Endothelial cell of umbilical vein (primary cell): ENCODE data around the gene CHML. TPM values are rescaled to one million over a fixed set of nuclear protein-coding genes. Genes with fewer than 3 reads are reported as not detected.

Experiments used
- BruUV-seq: library from RNA; stranded (reverse); fragments of 400-500 nt; replicated peaks from 2 replicates; lab custom pipeline; 2021; lab: Mats Ljungman, UMichigan
- CTCF ChIA-PET: fragments of 300-600, 350-600 bp; sonication (Branson Sonifier 250); formaldehyde crosslinking; loops from one replicate; lab custom pipeline; 2021; ENCODE audit warnings: antibody characterized with exemption, inconsistent platforms; lab: Charles Lee
- POLR2A ChIA-PET: fragments of 300-600, 350-600 bp; sonication (Branson Sonifier 250); formaldehyde crosslinking; loops from one replicate; lab custom pipeline; 2021; ENCODE audit warnings: antibody characterized with exemption, inconsistent platforms; lab: Charles Lee
- DNase-seq: peaks from one replicate; pipeline ENCODE4 v3.0.0-alpha.2; 2011; ENCODE audit warnings: low read depth, low spot score
- FAIRE-seq: peaks from 2 replicates; lab custom pipeline; 2011; peaks lifted over from hg19 to GRCh38; lab: Jason Lieb, UNC
- H2AFZ ChIP-seq: 2 replicates; pipeline ENCODE4 v1.6.0; 2012; ENCODE audit warnings: low read depth, low read length, control low read depth, inconsistent platforms
- H3K27ac ChIP-seq: 2 replicates; pipeline ENCODE4 v1.5.1; 2011; ENCODE audit warnings: low read depth, mild to moderate bottlenecking, control low read depth, low read length, moderate library complexity; ENCODE audit not compliant: insufficient read depth
- H3K27me3 ChIP-seq, 2 experiments: 2 replicates each; pipeline versions ENCODE4 v1.6.0 to v1.6.1; 2011; ENCODE audit warnings: low read length in 2 of 2, mixed read lengths in 1 of 2; ENCODE audit not compliant: control insufficient read depth in 2 of 2, insufficient read depth in 2 of 2
- H3K36me3 ChIP-seq, 2 experiments: 2 replicates in 1 of 2; 3 replicates in 1 of 2; pipeline ENCODE4 v1.5.1; 2011; ENCODE audit warnings: low read length in 2 of 2, mild to moderate bottlenecking in 1 of 2, moderate library complexity in 1 of 2; ENCODE audit not compliant: control insufficient read depth in 2 of 2, insufficient read depth in 2 of 2; ENCODE audit errors: extremely low read depth in 1 of 2
- H3K4me1 ChIP-seq: 3 replicates; pipeline ENCODE4 v1.5.1; 2011; ENCODE audit warnings: mild to moderate bottlenecking, low read length; ENCODE audit not compliant: control insufficient read depth, insufficient read depth; ENCODE audit errors: extremely low read depth
- H3K4me2 ChIP-seq: 2 replicates; pipeline ENCODE4 v1.6.1; 2011; ENCODE audit warnings: low read length, control low read depth, mixed read lengths; ENCODE audit not compliant: insufficient read depth
- H3K4me3 ChIP-seq, 3 experiments: fragments of 200-600 bp in 1 of 3; sonication (generic), shearing (Covaris generic) in 1 of 3; replicated peaks in 1 of 3; 2 replicates each; pipeline ENCODE4 v1.5.1; 2011 to 2016; ENCODE audit warnings: control low read depth in 3 of 3, low read length in 3 of 3, mild to moderate bottlenecking in 2 of 3, inconsistent platforms in 1 of 3, low read depth in 1 of 3, moderate library complexity in 1 of 3; ENCODE audit not compliant: insufficient read depth in 1 of 3
- H3K79me2 ChIP-seq: 2 replicates; pipeline ENCODE4 v1.6.0; 2012; ENCODE audit warnings: low read length, inconsistent platforms; ENCODE audit not compliant: control insufficient read depth, insufficient read depth
- H3K9ac ChIP-seq: replicated peaks from 2 replicates; pipeline ENCODE3; 2011; ENCODE audit warnings: low read length, control low read depth; ENCODE audit not compliant: insufficient read depth; ENCODE audit errors: extremely low read depth
- H3K9me1 ChIP-seq: replicated peaks from 3 replicates; pipeline ENCODE4 v1.6.0; 2011; ENCODE audit warnings: mild to moderate bottlenecking, low read length; ENCODE audit not compliant: control insufficient read depth, insufficient read depth; ENCODE audit errors: extremely low read depth
- H3K9me3 ChIP-seq: replicated peaks from 2 replicates; pipeline ENCODE4 v1.5.1; 2012; ENCODE audit warnings: low read length, inconsistent platforms; ENCODE audit not compliant: control insufficient read depth, insufficient read depth
- H4K20me1 ChIP-seq: replicated peaks from 2 replicates; pipeline ENCODE3; 2011; ENCODE audit warnings: mild to moderate bottlenecking, low read length; ENCODE audit not compliant: control insufficient read depth, insufficient read depth; ENCODE audit errors: extremely low read depth
- CTCF ChIP-seq, 2 donors: IDR thresholded peaks; 1 replicate in 1 of 2; 2 replicates in 1 of 2; pipeline ENCODE4 v1.5.1; 2011; ENCODE audit warnings: low read length in 2 of 2, mild to moderate bottlenecking in 2 of 2, moderate library complexity in 2 of 2, control low read depth in 1 of 2, inconsistent platforms in 1 of 2, low read depth in 1 of 2; ENCODE audit not compliant: insufficient read depth in 1 of 2; ENCODE audit errors: extremely low read depth in 1 of 2
- EZH2 ChIP-seq: IDR thresholded peaks from 2 replicates; pipeline ENCODE4 v1.6.1; 2012; ENCODE audit warnings: borderline replicate concordance, low read depth, mild to moderate bottlenecking, moderate library complexity, low read length, inconsistent platforms; ENCODE audit not compliant: severe bottlenecking
- FOS ChIP-seq: IDR thresholded peaks from 2 replicates; pipeline ENCODE4 v1.6.1; 2011; ENCODE audit warnings: mild to moderate bottlenecking, low read length, moderate library complexity, borderline replicate concordance; ENCODE audit not compliant: insufficient read depth
- GATA2 ChIP-seq: IDR thresholded peaks from 2 replicates; pipeline ENCODE4 v1.7.0; 2011; ENCODE audit warnings: low read depth, mild to moderate bottlenecking, moderate library complexity, mixed read lengths, low read length; ENCODE audit not compliant: insufficient read length, insufficient read depth
- JUN ChIP-seq: IDR thresholded peaks from 2 replicates; pipeline ENCODE4 v1.6.1; 2011; ENCODE audit warnings: borderline replicate concordance, low read depth; ENCODE audit not compliant: insufficient read length, insufficient read depth
- MAX ChIP-seq: IDR thresholded peaks from 2 replicates; pipeline ENCODE4 v1.6.1; 2011; ENCODE audit not compliant: insufficient read depth, insufficient read length
- MYC ChIP-seq: IDR thresholded peaks from one replicate; pipeline ENCODE4 v1.6.1; 2011; ENCODE audit warnings: mild to moderate bottlenecking, low read depth, low read length
- POLR2A ChIP-seq: IDR thresholded peaks from 2 replicates; pipeline ENCODE4 v1.6.1; 2012; ENCODE audit warnings: low read depth, mild to moderate bottlenecking, control low read depth, low read length
- POLR2AphosphoS5 ChIP-seq: IDR thresholded peaks from 2 replicates; pipeline ENCODE4 v1.6.1; 2012; ENCODE audit warnings: low read depth, mild to moderate bottlenecking, control low read depth, low read length, moderate library complexity; ENCODE audit not compliant: insufficient read depth
- dilution Hi-C: fragments of 300-500 bp; cut with MboI; formaldehyde crosslinking; loops from one replicate; pipeline ENCODE4 v1.15.0; 2019; ENCODE audit warnings: low sequenced_read_pairs; ENCODE audit not compliant: extremely low pct_ligation_motif_present
- intact Hi-C: fragments of 100-400 bp; cut with micrococcal nuclease; formaldehyde crosslinking; loops from one replicate; pipeline ENCODE4 v1.10.0; 2022
- polyA plus RNA-seq, 4 experiments: library from polyadenylated mRNA; depleted of rRNA in 3 of 4; stranded (reverse) in 3 of 4; unstranded in 1 of 4; fragments of >200 nt; gene quantifications; 2 replicates each; pipeline versions ENCODE4 v1.2.1 to v1.2.3, GENCODE V29; 2011 to 2012; ENCODE audit warnings: missing spikeins in 1 of 4
- total RNA-seq: library from RNA; stranded (reverse); gene quantifications from 2 replicates; pipeline ENCODE4 v1.2.3, GENCODE V29; 2021

Gene CHML
- total and polyA plus RNA-seq, 2 donors (not counting 3 experiments of a cell fraction or from before 2014, with no cell fraction given) = 3.3 to 22.3 TPM

GRCh38 chr1:241638909-241639622 lies 1.1 kb downstream of the CHML start:
- intact Hi-C loops (loop anchor here (10.0 kb wide), 1 partner anchor 284 kb away; the partner anchor contains the start of gene RGS7), dilution Hi-C loops (no loop called here)
- Histone ChIP-seq H3K4me2 (peak overlapping the region; percentile 77), H3K4me1 (peaks cover 33% of the 10 kb centered on the region), H2AFZ (peak overlapping the region; percentile 8), H4K20me1 (no peaks in the 10 kb centered on the region), H3K36me3 (peaks cover 2% of the 10 kb centered on the region in 2 experiments), H3K79me2 (peaks cover 50% of the 10 kb centered on the region), H3K27me3 (no peaks in the 10 kb centered on the region), H3K9me1 (no peaks in the 10 kb centered on the region), H3K9me3 (no peaks in the 10 kb centered on the region), H3K27ac (peak overlapping the region; percentile 32), H3K4me3 (peak overlapping the region; percentile 49 to 90 (median 57)), H3K9ac (peak overlapping the region; percentile 62)
- FAIRE-seq (no peak), DNase-seq (peak; percentile 45)
- no peak for TF ChIP-seq GATA2
- TF ChIP-seq POLR2AphosphoS5 = no peak
- no peak for TF ChIP-seq JUN
- TF ChIP-seq EZH2 = no peak
- no peak for TF ChIP-seq CTCF (IDR thresholded peaks at IDR 0.05; ENCODE audit: extremely low read depth in 1 of 2, insufficient read depth in 1 of 2, low read depth in 1 of 2, low read length in 2 of 2)
- TF ChIP-seq FOS = no peak
- no peak for TF ChIP-seq MAX
- TF ChIP-seq MYC = no peak
- TF ChIP-seq POLR2A = no peak
- TSS peak; percentile 47 for BruUV-seq
- ChIA-PET CTCF (interaction anchor here (1.2 to 3.0 kb wide), 2 partner anchors 12 to 28 kb away, joined by 8 to 15 read pairs; no protein-coding TSS in a partner anchor), POLR2A (no interaction called here)
